CD14-positive monocyte (primary cell): ENCODE data around the gene TUBB3. TPM values are rescaled to one million over a fixed set of nuclear protein-coding genes. Genes with fewer than 3 reads are reported as not detected.
"Not testable (repeated sequence)": the region's sequence is repeated elsewhere in the genome, so short reads cannot be mapped to it uniquely, and the experiment has no call there.

Source experiments
- DNase-seq, 3 donors: peaks; one replicate each; pipeline ENCODE4 v3.0.0-alpha.2; 2011 to 2022
- H2AFZ ChIP-seq: 2 replicates; pipeline ENCODE4 v1.6.0; 2012; ENCODE audit warnings: mild to moderate bottlenecking, low read depth, low read length, inconsistent platforms; ENCODE audit not compliant: insufficient read depth, poor library complexity, severe bottlenecking
- H3K27ac ChIP-seq, 2 donors: 1 replicate in 1 of 2; 2 replicates in 1 of 2; pipeline ENCODE4 v1.5.1; 2012 to 2013; ENCODE audit warnings: low read length in 2 of 2, control low read depth in 1 of 2, inconsistent platforms in 1 of 2, low read depth in 1 of 2, mild to moderate bottlenecking in 1 of 2
- H3K27me3 ChIP-seq, 2 donors: one replicate each; pipeline versions ENCODE4 v1.6.0 to v1.6.1; 2011 to 2013; ENCODE audit warnings: low read length in 2 of 2; ENCODE audit not compliant: control insufficient read depth in 2 of 2, insufficient read depth in 2 of 2
- H3K36me3 ChIP-seq, 2 donors: replicated peaks in 1 of 2; 1 replicate in 1 of 2; 2 replicates in 1 of 2; pipeline versions ENCODE4 v1.5.1 to v1.6.1; 2012 to 2013; ENCODE audit warnings: low read length in 2 of 2, control low read depth in 1 of 2, inconsistent platforms in 1 of 2, mild to moderate bottlenecking in 1 of 2; ENCODE audit not compliant: insufficient read depth in 2 of 2, control insufficient read depth in 1 of 2
- H3K4me1 ChIP-seq, 2 donors: 1 replicate in 1 of 2; 2 replicates in 1 of 2; pipeline versions ENCODE4 v1.5.1 to v1.6.1; 2012 to 2013; ENCODE audit warnings: low read length in 2 of 2, control low read depth in 1 of 2, inconsistent platforms in 1 of 2, mild to moderate bottlenecking in 1 of 2, moderate library complexity in 1 of 2; ENCODE audit not compliant: insufficient read depth in 2 of 2, control insufficient read depth in 1 of 2
- H3K4me2 ChIP-seq: replicated peaks from 2 replicates; pipeline ENCODE3; 2012; ENCODE audit warnings: low read length, moderate library complexity, mild to moderate bottlenecking; ENCODE audit not compliant: poor library complexity, severe bottlenecking; ENCODE audit errors: extremely low read depth
- H3K4me3 ChIP-seq, 3 experiments: fragments of 200-600 bp in 1 of 3; sonication (generic) in 1 of 3; replicated peaks in 1 of 3; 1 replicate in 2 of 3; 2 replicates in 1 of 3; pipeline ENCODE4 v1.5.1; 2011 to 2013; ENCODE audit warnings: low read length in 3 of 3, mild to moderate bottlenecking in 3 of 3, control low read depth in 2 of 3, low read depth in 2 of 3, inconsistent platforms in 1 of 3, moderate library complexity in 1 of 3
- H3K79me2 ChIP-seq: 2 replicates; pipeline ENCODE4 v1.6.0; 2012; ENCODE audit warnings: mild to moderate bottlenecking, control low read depth, inconsistent platforms, low read length, moderate library complexity; ENCODE audit not compliant: insufficient read depth
- H3K9ac ChIP-seq: 2 replicates; pipeline ENCODE4 v1.6.0; 2017; ENCODE audit warnings: low read length, mild to moderate bottlenecking; ENCODE audit not compliant: insufficient read depth, poor library complexity, severe bottlenecking
- H3K9me3 ChIP-seq, 2 donors: replicated peaks in 1 of 2; 1 replicate in 1 of 2; 2 replicates in 1 of 2; pipeline versions ENCODE4 v1.5.1 to v1.6.1; 2012 to 2013; ENCODE audit warnings: low read length in 2 of 2, control low read depth in 1 of 2; ENCODE audit not compliant: control insufficient read depth in 1 of 2, insufficient read depth in 1 of 2
- H4K20me1 ChIP-seq: 2 replicates; pipeline ENCODE4 v1.6.0; 2012; ENCODE audit warnings: mild to moderate bottlenecking, low read length, control low read depth, moderate library complexity; ENCODE audit not compliant: insufficient read depth
- H3K27ac Mint-ChIP-seq, 7 donors: one replicate each; pipeline ENCODE4 v1.8.0; 2020; ENCODE audit warnings: mild to moderate bottlenecking in 7 of 7, mixed read lengths in 7 of 7, moderate library complexity in 6 of 7, inconsistent platforms in 2 of 7
- H3K27me3 Mint-ChIP-seq, 3 donors: one replicate each; pipeline ENCODE4 v1.8.0; 2021 to 2022; ENCODE audit warnings: low read depth in 3 of 3, mild to moderate bottlenecking in 3 of 3, mixed read lengths in 3 of 3, moderate library complexity in 3 of 3, inconsistent platforms in 1 of 3
- H3K36me3 Mint-ChIP-seq, 2 donors: one replicate each; pipeline ENCODE4 v1.8.0; 2020; ENCODE audit warnings: mixed read lengths in 2 of 2, inconsistent platforms in 1 of 2, mild to moderate bottlenecking in 1 of 2
- H3K4me1 Mint-ChIP-seq: one replicate; pipeline ENCODE4 v1.8.0; 2020; ENCODE audit warnings: mild to moderate bottlenecking, mixed read lengths
- H3K4me3 Mint-ChIP-seq, 2 donors: one replicate each; pipeline ENCODE4 v1.8.0; 2020; ENCODE audit warnings: mild to moderate bottlenecking in 2 of 2, mixed read lengths in 2 of 2, moderate library complexity in 1 of 2
- H3K9me3 Mint-ChIP-seq, 7 donors: one replicate each; pipeline ENCODE4 v1.8.0; 2020 to 2022; ENCODE audit warnings: mixed read lengths in 7 of 7, mild to moderate bottlenecking in 6 of 7, moderate library complexity in 6 of 7, inconsistent platforms in 2 of 7
- WGBS: methylation state at CpG from one replicate; pipeline ENCODE4 v1.1.5; 2013; ENCODE audit warnings: missing lambda C conversion rate; ENCODE audit not compliant: insufficient coverage; 5-methylcytosine and 5-hydroxymethylcytosine counted together
- intact Hi-C, 2 donors: fragments of 100-400 bp; cut with micrococcal nuclease; formaldehyde crosslinking; loops; one replicate each; pipeline versions ENCODE4 v1.15.0 to v1.15.1; 2023
- polyA plus RNA-seq, 3 donors: library from polyadenylated mRNA; depleted of rRNA in 1 of 3; unstranded in 2 of 3; stranded (reverse) in 1 of 3; fragments of 300-500 nt in 2 of 3; fragments of >200 nt in 1 of 3; fragmentation: Illumina TruSeq in 2 of 3; gene quantifications; 1 replicate in 2 of 3; 2 replicates in 1 of 3; pipeline ENCODE4 v1.2.3, GENCODE V29; 2012 to 2021
- TF ChIP-seq, protein P1 (sequence below): fragments of 200-600 bp; IDR thresholded peaks from one replicate; pipeline ENCODE4 v1.8.0; 2022; ENCODE audit warnings: antibody characterized with exemption, mild to moderate bottlenecking

The TUBB3 gene
- polyA plus RNA-seq, 3 donors: 2.9 TPM; not detected in 2

DNA sequence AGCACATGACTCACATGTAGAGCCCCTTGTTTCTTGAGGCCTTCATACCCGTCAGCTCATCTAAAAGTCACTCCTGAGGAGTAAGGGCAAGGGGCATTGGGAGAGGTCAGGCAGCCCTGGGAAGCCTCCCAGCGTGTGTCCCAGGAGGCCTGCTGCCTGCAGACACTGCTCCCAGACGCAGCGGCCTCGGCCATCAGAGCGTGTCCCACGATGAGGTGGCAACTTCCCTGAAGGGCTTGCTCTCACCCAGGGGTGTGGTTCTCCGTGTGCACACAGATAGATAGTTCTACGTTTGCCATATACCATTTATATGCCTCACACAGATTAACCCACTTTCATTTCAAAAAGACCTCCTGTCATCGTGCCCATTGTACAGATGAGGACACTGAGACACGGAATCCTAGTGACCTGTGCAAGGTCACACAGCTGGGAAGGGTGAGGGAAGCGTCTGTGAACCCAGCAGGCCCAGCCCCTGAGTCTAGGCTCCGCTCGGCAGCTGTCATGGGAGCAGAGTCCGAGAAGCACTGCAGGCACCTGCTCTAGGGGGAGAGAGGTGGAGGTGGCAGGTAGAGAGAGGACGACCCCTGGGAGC is 8.3 kb downstream of the TUBB3 start:
- Mint-ChIP-seq H3K27ac (no peak overlapping the region), H3K4me1 (peaks cover 2% of the 10 kb centered on the region), H3K9me3 (peaks cover 0 to 5% (median 0%) of the 10 kb centered on the region in 7 donors), H3K4me3 (no peak overlapping the region), H3K27me3 (peaks cover 9 to 22% (median 21%) of the 10 kb centered on the region in 3 donors), H3K36me3 (no peaks in the 10 kb centered on the region)
- Histone ChIP-seq H3K36me3 (no peaks in the 10 kb centered on the region), H3K4me3 (no peak overlapping the region), H4K20me1 (no peaks in the 10 kb centered on the region), H3K9ac (no peak overlapping the region), H3K9me3 (no peaks in the 10 kb centered on the region), H3K27ac (no peak overlapping the region), H3K4me1 (peaks cover 1 to 4% of the 10 kb centered on the region in 2 donors), H3K4me2 (no peak overlapping the region), H3K79me2 (no peaks in the 10 kb centered on the region), H2AFZ (no peak overlapping the region), H3K27me3 (no peaks in the 10 kb centered on the region)
- intact Hi-C loops: no loop called here
- DNase-seq: no peak
- TF ChIP-seq, protein P1, sequence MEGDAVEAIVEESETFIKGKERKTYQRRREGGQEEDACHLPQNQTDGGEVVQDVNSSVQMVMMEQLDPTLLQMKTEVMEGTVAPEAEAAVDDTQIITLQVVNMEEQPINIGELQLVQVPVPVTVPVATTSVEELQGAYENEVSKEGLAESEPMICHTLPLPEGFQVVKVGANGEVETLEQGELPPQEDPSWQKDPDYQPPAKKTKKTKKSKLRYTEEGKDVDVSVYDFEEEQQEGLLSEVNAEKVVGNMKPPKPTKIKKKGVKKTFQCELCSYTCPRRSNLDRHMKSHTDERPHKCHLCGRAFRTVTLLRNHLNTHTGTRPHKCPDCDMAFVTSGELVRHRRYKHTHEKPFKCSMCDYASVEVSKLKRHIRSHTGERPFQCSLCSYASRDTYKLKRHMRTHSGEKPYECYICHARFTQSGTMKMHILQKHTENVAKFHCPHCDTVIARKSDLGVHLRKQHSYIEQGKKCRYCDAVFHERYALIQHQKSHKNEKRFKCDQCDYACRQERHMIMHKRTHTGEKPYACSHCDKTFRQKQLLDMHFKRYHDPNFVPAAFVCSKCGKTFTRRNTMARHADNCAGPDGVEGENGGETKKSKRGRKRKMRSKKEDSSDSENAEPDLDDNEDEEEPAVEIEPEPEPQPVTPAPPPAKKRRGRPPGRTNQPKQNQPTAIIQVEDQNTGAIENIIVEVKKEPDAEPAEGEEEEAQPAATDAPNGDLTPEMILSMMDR: no peak
- 90% methylated on average over 13 of the region's 16 CpGs for WGBS

GRCh38 chr16:89931964-89932363 is 8.8 kb downstream of the TUBB3 start:
- TF ChIP-seq, protein P1: no peak
- Mint-ChIP-seq H3K36me3 (no peaks in the 10 kb centered on the region), H3K4me3 (no peak overlapping the region), H3K27ac (peak overlapping the region in 1 of 7 donors; percentile 62), H3K27me3 (peaks cover 6 to 18% (median 17%) of the 10 kb centered on the region in 3 donors), H3K9me3 (peaks cover 0 to 5% (median 0%) of the 10 kb centered on the region in 7 donors), H3K4me1 (no peaks in the 10 kb centered on the region)
- H3K4me1 ChIP-seq: no peaks in the 10 kb centered on the region
- intact Hi-C loops: no loop called here
- H4K20me1 ChIP-seq: no peaks in the 10 kb centered on the region
- no peaks in the 10 kb centered on the region for H3K36me3 ChIP-seq
- H3K27me3 ChIP-seq: no peaks in the 10 kb centered on the region
- 91% methylated on average over 4 of the region's 6 CpGs for WGBS
- no peaks in the 10 kb centered on the region for H3K9me3 ChIP-seq
- H3K4me2 ChIP-seq: no peak overlapping the region
- no peak overlapping the region for H2AFZ ChIP-seq
- no peaks in the 10 kb centered on the region for H3K79me2 ChIP-seq
- H3K27ac ChIP-seq: no peak overlapping the region
- DNase-seq: no peak
- H3K4me3 ChIP-seq: no peak overlapping the region
- H3K9ac ChIP-seq: no peak overlapping the region

- H3K27ac ChIP-seq, H3K9me3 ChIP-seq, DNase-seq, H3K27me3 ChIP-seq, H3K4me2 ChIP-seq, H3K79me2 ChIP-seq, H3K4me3 ChIP-seq, H3K4me1 Mint-ChIP-seq, H3K36me3 ChIP-seq, H2AFZ ChIP-seq, H3K4me1 ChIP-seq, H3K4me3 Mint-ChIP-seq, intact Hi-C loops, H3K9ac ChIP-seq, H4K20me1 ChIP-seq, H3K27ac Mint-ChIP-seq, H3K36me3 Mint-ChIP-seq, H3K9me3 Mint-ChIP-seq: not testable (repeated sequence)
- WGBS: 97% methylated on average over 21 of the region's 29 CpGs
- peaks cover 5 to 11% (median 10%) of the 10 kb centered on the region in 3 donors for H3K27me3 Mint-ChIP-seq
Measured at GRCh38 chr16:89934019-89934418, 10.9 kb downstream of the TUBB3 start.
